ENCODE data around the gene GRIPAP1. TPM values are rescaled to one million over a fixed set of nuclear protein-coding genes. Genes with fewer than 3 reads are reported as not detected.

Gene GRIPAP1
- total RNA-seq, 4 donors from 2014 or later: 8.6 to 19.3 (median 10.1) TPM

- ATAC-seq (no peak), DNase-seq (no peak)
- Histone ChIP-seq H3K9me3 (no peaks in the 10 kb centered on the region), H3K4me1 (peaks cover 12 to 15% of the 10 kb centered on the region in 2 donors), H3K27ac (peak overlapping the region; percentile 86 to 95 (median 94)), H3K36me3 (no peaks in the 10 kb centered on the region), H3K4me3 (peak overlapping the region; percentile 51 to 68 (median 62)), H3K27me3 (no peaks in the 10 kb centered on the region)
- in situ Hi-C loops (cut with MboI; ENCODE audit: low sequenced_read_pairs in 4 of 4): no loop called here
- TF ChIP-seq CTCF (IDR thresholded peaks at IDR 0.05 in 4 of 5, conservative IDR thresholded peaks at IDR 0.05 in 1 of 5): no peak
- TF ChIP-seq POLR2A (IDR thresholded peaks at IDR 0.05): no peak
- intact Hi-C loops (cut with DNase I; ENCODE audit: low total_unique reads): loop anchor here (2.0 to 5.0 kb wide), 2 partner anchors 38 to 155 kb away; partner anchors contain the start of genes HDAC6 and PIM2
These were observed 45.2 kb downstream of the GRIPAP1 start for GRCh38 chrX:48956728-48957414.

GRCh38 chrX:48948589-48948988 is 53.5 kb downstream of the GRIPAP1 start:
- in situ Hi-C loops (cut with MboI; ENCODE audit: low sequenced_read_pairs in 4 of 4) (loop anchor here in 1 of 4 donors (25.0 kb wide), 1 partner anchor 311 kb away; no protein-coding TSS in a partner anchor), intact Hi-C loops (cut with DNase I; ENCODE audit: low total_unique reads) (no loop called here)

GRCh38 chrX:48945517-48946348 is 56.3 kb downstream of the GRIPAP1 start:
- in situ Hi-C loops (cut with MboI; ENCODE audit: low sequenced_read_pairs in 4 of 4) (loop anchor here in 1 of 4 donors (25.0 kb wide), 1 partner anchor 308 kb away; no protein-coding TSS in a partner anchor), intact Hi-C loops (cut with DNase I; ENCODE audit: low total_unique reads) (no loop called here)
- TF ChIP-seq POLR2A (IDR thresholded peaks at IDR 0.05): no peak
- TF ChIP-seq CTCF (IDR thresholded peaks at IDR 0.05 in 4 of 5, conservative IDR thresholded peaks at IDR 0.05 in 1 of 5): peak; percentile 17 to 57 (median 29)
- peak in 1 of 2 donors; percentile 15 for DNase-seq
- no peak overlapping the region for H3K27ac ChIP-seq
- peaks cover 0 to 5% of the 10 kb centered on the region in 2 donors for H3K4me1 ChIP-seq
- H3K4me3 ChIP-seq: no peak overlapping the region
- no peaks in the 10 kb centered on the region for H3K36me3 ChIP-seq
- H3K27me3 ChIP-seq: no peaks in the 10 kb centered on the region
- ATAC-seq: no peak
- H3K9me3 ChIP-seq: no peaks in the 10 kb centered on the region

More at GRCh38 chrX:48948589-48948988, 53.5 kb downstream of the GRIPAP1 start:
- Histone ChIP-seq H3K4me1 (peaks cover 8 to 9% of the 10 kb centered on the region in 2 donors), H3K27ac (no peak overlapping the region), H3K36me3 (no peaks in the 10 kb centered on the region), H3K9me3 (no peaks in the 10 kb centered on the region), H3K27me3 (no peaks in the 10 kb centered on the region), H3K4me3 (no peak overlapping the region)
- TF ChIP-seq POLR2A (IDR thresholded peaks at IDR 0.05): no peak
- TF ChIP-seq CTCF (IDR thresholded peaks at IDR 0.05 in 4 of 5, conservative IDR thresholded peaks at IDR 0.05 in 1 of 5): no peak
- ATAC-seq (no peak), DNase-seq (no peak)

- ATAC-seq: no peak
- intact Hi-C loops (cut with DNase I; ENCODE audit: low total_unique reads) (no loop called here), in situ Hi-C loops (cut with MboI; ENCODE audit: low sequenced_read_pairs in 4 of 4) (loop anchor here in 1 of 4 donors (25.0 kb wide), 1 partner anchor 306 kb away; no protein-coding TSS in a partner anchor)
These were observed 59.2 kb downstream of the GRIPAP1 start for GRCh38 chrX:48942895-48943294.

More at GRCh38 chrX:48942895-48943294, 59.2 kb downstream of the GRIPAP1 start:
- H3K27ac ChIP-seq: no peak overlapping the region
- H3K36me3 ChIP-seq: no peaks in the 10 kb centered on the region
- no peak overlapping the region for H3K4me3 ChIP-seq
- DNase-seq: no peak
- H3K4me1 ChIP-seq: peaks cover 0 to 5% of the 10 kb centered on the region in 2 donors
- no peaks in the 10 kb centered on the region for H3K9me3 ChIP-seq
- no peaks in the 10 kb centered on the region for H3K27me3 ChIP-seq
- no peak for TF ChIP-seq POLR2A (IDR thresholded peaks at IDR 0.05)
- no peak for TF ChIP-seq CTCF (IDR thresholded peaks at IDR 0.05 in 4 of 5, conservative IDR thresholded peaks at IDR 0.05 in 1 of 5)
